ENCODE measurements around the gene SEMA7A.

The SEMA7A gene

DNA sequence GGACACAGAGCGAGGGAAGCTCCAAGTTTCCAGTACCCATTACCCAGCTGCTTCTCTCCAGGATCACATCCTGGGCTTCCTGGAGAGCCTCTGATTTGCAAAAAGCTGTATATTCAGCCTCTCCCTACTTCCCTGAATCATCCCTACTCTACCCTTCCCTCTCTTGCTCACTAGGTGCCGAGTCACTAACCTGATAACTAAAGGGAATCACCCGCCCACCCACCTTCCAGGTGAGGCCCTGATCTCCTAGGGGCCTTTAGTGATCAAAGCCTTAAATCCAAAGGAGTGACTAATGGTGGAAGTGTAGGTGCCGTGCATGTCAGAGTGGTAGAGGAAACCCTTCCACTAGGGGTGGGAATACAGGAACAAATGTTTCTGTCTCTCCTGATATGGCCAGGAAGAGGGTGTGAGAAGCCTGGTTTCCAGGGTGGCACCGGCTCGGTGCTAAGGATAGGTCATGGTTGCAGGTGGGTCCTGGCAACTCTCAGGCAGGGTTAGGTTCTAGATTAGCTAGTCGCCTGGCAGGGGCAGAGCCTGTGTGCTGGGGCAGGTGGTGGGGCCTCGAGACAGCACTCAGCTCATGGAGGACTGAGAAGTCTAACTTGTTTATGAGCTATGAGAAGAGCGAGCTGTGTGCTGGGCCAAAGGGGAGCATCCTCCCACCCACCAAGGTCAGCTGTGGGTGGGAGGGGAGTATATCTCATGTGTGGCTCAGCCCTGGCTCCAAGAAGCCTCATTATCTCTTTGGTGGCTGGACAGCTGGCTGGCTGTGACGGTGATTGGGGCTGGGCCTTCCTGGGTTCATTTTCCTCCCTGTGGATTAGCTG lies 10.1 kb downstream of the SEMA7A start:
- no peak overlapping the region for H3K4me3 ChIP-seq (ENCODE audit: low read length)
- no peaks in the 10 kb centered on the region for H3K27me3 ChIP-seq (ENCODE audit: control insufficient read depth, insufficient read depth, low read length)
- H3K9ac ChIP-seq (ENCODE audit: low read length): no peak overlapping the region
- H3K27ac ChIP-seq (ENCODE audit: low read depth, low read length): no peak overlapping the region
- no peaks in the 10 kb centered on the region for H3K4me1 ChIP-seq (ENCODE audit: control insufficient read depth, insufficient read depth, low read length)
- no peaks in the 10 kb centered on the region for H3K36me3 ChIP-seq (ENCODE audit: control insufficient read depth, insufficient read depth, low read length)

DNA sequence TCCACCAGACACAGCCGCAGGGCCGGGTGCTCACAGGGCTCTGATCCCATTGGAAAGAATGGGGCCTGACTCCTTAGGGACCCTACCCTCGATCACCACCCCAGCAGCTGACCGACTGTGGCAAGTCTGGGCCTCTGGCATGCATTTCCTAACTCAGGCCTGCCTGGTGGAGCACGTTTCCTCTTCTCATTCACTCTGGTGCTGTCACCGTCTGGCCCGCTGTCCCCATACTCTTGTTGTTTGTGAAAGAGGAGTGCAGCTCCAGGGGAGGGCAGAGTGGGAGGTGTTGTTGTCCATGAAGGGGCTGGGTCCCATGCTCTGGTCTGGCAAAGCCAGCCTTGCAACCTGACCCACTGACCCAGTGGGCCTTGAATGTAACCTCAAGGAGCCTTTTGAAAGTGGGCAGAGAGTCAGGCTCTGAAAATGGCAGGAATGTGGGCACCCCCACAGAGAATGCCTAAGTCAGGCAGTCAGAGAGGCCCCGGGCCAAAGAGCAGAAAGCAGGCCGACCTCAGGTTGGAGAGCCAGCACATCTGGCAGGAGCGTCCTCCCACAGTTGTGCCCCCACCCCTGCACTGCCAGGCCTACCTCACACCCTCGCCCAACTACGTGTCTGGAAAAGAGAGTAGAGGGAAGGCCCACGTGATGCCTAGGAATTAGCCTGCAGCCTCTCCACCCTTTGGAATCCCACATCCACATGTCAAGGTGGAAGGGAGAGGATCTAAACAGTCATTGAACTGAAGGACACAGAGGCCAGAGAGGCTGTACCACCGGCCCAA lies 10.9 kb downstream of the SEMA7A start:
- Histone ChIP-seq H3K9ac (ENCODE audit: low read length) (no peak overlapping the region), H3K27me3 (ENCODE audit: control insufficient read depth, insufficient read depth, low read length) (no peaks in the 10 kb centered on the region), H3K27ac (ENCODE audit: low read depth, low read length) (no peak overlapping the region), H3K4me3 (ENCODE audit: low read length) (no peak overlapping the region), H3K4me1 (ENCODE audit: control insufficient read depth, insufficient read depth, low read length) (no peaks in the 10 kb centered on the region), H3K36me3 (ENCODE audit: control insufficient read depth, insufficient read depth, low read length) (no peaks in the 10 kb centered on the region)

DNA sequence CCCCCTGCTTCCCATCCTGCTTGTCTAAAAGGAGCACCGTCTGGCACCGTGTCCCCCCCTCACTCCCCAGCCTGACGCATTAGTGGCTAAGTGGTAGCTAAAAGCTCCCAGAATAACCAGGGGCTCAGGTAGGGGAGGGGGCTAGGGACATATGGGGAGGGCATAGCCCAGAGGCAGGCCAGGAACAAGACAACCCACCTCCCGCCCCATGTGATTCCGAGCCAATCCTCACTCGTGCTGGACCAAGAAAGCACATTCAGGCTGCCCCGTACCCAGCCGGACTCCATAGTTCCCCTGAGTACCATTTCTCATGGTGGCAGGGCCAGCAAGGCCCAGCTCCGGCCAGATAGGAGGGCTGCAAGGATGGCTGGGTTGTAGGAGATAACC lies 11.5 kb downstream of the SEMA7A start:
- H3K27me3 ChIP-seq (ENCODE audit: control insufficient read depth, insufficient read depth, low read length): no peaks in the 10 kb centered on the region
- H3K27ac ChIP-seq (ENCODE audit: low read depth, low read length): no peak overlapping the region
- H3K4me3 ChIP-seq (ENCODE audit: low read length): no peak overlapping the region
- no peaks in the 10 kb centered on the region for H3K4me1 ChIP-seq (ENCODE audit: control insufficient read depth, insufficient read depth, low read length)
- no peaks in the 10 kb centered on the region for H3K36me3 ChIP-seq (ENCODE audit: control insufficient read depth, insufficient read depth, low read length)
- no peak overlapping the region for H3K9ac ChIP-seq (ENCODE audit: low read length)

DNA sequence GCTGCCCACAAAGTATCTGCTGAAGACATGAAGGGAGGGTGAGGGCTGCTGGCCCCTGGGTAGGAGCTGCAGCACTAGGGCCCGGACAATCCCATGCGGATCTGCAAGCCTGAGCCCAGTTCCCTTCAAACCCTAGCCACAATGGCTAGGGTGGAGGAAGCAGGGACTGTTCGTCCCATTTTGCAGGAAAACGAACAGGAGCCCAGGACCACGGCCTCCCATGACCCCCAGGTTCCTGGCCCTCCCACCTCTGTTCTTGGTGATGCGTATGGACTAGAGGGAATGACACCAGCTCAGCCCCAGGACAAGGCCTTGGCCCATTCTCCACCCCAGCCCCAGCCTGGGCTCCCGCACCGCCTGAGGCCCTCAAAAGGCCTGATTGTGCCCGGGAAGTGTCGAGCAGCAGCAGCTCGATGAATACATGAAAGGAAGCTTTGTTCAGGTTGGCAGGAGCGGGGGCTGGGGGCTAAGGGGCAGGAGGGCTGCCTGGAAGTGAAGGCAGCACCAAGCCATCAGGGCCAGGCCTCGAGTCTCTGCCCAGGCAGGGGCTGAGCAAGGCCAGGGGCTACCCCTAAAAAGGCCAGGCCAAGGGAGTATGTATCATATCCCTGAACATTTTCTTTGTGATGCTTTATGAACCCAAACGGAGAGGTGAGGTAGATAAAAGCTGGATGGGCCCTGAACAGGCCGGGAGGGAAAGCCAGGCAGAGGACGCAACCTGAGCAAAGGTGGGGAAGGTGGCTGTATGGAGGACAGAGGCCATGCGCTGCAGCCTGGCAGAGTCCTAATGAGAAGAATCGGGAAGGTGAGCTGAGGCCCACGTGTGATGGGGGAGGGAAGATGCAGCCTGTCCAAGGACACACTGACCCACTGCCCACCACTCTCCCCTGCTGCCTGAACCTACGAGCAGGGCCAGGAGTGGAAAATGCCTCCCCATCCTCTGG lies 12.2 kb downstream of the SEMA7A start:
- Histone ChIP-seq H3K27me3 (ENCODE audit: control insufficient read depth, insufficient read depth, low read length) (no peaks in the 10 kb centered on the region), H3K4me1 (ENCODE audit: control insufficient read depth, insufficient read depth, low read length) (no peaks in the 10 kb centered on the region), H3K27ac (ENCODE audit: low read depth, low read length) (no peak overlapping the region), H3K36me3 (ENCODE audit: control insufficient read depth, insufficient read depth, low read length) (no peaks in the 10 kb centered on the region), H3K4me3 (ENCODE audit: low read length) (no peak overlapping the region), H3K9ac (ENCODE audit: low read length) (no peak overlapping the region)

DNA sequence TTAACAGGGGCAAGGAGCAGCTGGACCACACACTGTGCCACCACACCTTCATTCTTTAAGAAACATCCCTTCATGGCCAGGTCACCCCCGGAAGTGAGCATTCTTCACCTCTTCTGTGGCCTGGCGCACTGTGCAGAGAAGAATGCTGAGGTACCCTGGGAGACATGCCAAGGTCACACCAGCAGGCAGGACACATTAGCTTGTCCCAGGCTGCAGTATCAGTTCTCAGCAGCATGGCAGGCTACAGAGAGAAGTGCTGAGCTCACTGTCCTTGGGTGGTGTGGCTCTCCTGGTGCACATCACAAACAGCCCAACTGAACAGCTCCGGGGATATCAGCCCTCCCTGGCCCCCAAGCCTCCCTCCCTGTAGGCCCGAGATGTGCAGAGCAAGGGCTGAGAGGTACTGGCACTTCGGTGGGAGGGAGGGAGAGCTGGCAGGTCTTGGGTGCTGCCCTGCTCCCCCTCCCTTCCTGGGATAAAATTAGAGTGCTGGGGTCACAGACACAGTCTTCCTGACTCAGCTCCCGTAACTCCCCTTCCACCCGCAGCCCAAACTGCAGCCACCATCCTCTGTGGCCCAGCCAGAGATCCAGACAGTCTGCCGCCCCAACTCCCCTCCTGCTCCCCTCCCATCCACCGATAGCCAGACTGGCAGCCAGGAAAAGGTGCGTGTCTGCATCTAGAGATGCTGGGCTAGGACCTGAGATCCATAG lies 13.4 kb downstream of the SEMA7A start:
- H3K4me1 ChIP-seq (ENCODE audit: control insufficient read depth, insufficient read depth, low read length): no peaks in the 10 kb centered on the region
- H3K36me3 ChIP-seq (ENCODE audit: control insufficient read depth, insufficient read depth, low read length): no peaks in the 10 kb centered on the region

DNA sequence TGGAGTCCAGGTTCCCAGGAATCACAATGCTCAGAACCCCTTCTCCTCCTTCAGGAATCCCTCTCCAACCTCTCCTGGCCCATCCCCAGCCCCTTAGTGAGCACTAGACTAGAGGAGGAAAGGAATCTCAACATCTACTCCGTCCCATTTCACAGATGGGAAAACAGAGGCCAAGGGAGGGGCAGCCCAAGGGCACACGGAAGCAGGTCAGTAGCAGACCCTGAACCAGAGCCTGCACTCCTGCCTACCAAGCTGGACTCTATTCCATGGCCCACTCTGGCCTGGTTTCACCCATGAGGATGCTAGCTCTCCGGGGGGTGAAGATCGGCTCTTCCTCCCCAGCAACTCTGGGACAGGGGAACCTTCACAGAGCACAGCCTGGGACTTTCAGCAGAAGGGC lies 14.3 kb downstream of the SEMA7A start:
- H3K27ac ChIP-seq (ENCODE audit: low read depth, low read length): no peak overlapping the region
- no peak overlapping the region for H3K9ac ChIP-seq (ENCODE audit: low read length)
- H3K36me3 ChIP-seq (ENCODE audit: control insufficient read depth, insufficient read depth, low read length): no peaks in the 10 kb centered on the region
- H3K4me3 ChIP-seq (ENCODE audit: low read length): no peak overlapping the region
- no peaks in the 10 kb centered on the region for H3K4me1 ChIP-seq (ENCODE audit: control insufficient read depth, insufficient read depth, low read length)
- no peaks in the 10 kb centered on the region for H3K27me3 ChIP-seq (ENCODE audit: control insufficient read depth, insufficient read depth, low read length)

More for the DNA sequence above, 13.4 kb downstream of the SEMA7A start:
- H3K27me3 ChIP-seq (ENCODE audit: control insufficient read depth, insufficient read depth, low read length): no peaks in the 10 kb centered on the region
- H3K4me3 ChIP-seq (ENCODE audit: low read length): no peak overlapping the region
- no peak overlapping the region for H3K27ac ChIP-seq (ENCODE audit: low read depth, low read length)
- H3K9ac ChIP-seq (ENCODE audit: low read length): no peak overlapping the region

DNA sequence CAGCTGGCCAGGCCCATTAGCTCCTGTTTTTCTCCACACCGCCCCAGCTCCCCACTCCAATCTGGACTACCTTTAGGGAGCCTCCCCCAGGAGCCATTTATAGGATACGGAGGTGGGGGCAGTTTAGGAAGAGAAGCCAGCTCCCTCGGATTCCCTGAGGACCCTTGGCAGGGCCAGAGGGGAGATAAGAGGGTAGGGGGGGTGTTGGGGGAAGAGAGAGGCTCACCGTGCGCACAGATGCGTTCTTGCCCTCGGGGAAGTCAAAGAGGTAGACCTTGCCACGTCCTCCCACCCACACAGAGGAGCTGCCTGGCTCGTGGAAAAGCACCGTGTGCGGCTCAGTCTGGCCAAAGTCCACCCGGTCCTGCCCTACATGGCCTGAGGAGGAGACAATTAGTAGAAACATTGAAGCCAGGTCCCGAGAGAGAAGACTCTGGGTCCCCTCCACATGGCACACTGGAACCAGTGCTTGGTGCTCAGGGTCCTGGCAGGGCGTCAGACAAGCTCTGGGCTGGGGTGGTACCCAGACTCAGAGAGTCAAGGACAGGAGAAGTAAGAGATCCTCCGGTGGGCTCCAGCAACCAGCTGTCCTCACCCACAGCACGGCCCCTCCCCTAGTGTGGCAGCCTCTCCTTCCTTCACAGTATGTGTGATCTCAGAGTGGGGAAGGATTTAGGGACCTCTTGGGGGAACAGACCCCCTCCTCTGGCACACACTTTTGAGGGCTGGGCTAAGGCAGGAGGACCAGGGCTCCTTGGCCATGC lies 15.0 kb downstream of the SEMA7A start:
- Histone ChIP-seq H3K36me3 (ENCODE audit: control insufficient read depth, insufficient read depth, low read length) (no peaks in the 10 kb centered on the region), H3K4me1 (ENCODE audit: control insufficient read depth, insufficient read depth, low read length) (no peaks in the 10 kb centered on the region), H3K27me3 (ENCODE audit: control insufficient read depth, insufficient read depth, low read length) (no peaks in the 10 kb centered on the region), H3K4me3 (ENCODE audit: low read length) (no peak overlapping the region), H3K9ac (ENCODE audit: low read length) (no peak overlapping the region), H3K27ac (ENCODE audit: low read depth, low read length) (no peak overlapping the region)

DNA sequence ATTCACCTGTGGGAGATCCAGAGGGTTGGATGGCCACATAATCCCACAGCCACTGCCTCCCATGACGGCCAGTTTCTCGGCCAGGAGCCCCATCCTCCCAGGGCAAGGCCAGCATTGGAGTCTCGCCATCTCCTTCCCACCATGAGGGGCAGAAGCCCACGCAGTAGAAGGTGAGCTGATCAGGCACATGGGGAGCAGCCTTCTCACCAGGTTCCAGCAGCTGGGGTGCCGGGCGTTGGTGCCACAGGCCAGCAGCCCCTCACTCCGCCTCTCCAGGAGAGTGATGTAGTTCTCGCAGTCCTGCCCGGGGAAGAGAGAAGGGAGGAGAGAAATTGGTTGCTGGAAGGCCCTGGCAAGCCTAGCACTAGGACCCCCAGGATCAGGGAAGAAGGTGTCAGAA lies 16.1 kb downstream of the SEMA7A start:
- Histone ChIP-seq H3K36me3 (ENCODE audit: control insufficient read depth, insufficient read depth, low read length) (no peaks in the 10 kb centered on the region), H3K4me1 (ENCODE audit: control insufficient read depth, insufficient read depth, low read length) (no peaks in the 10 kb centered on the region), H3K9ac (ENCODE audit: low read length) (no peak overlapping the region), H3K27me3 (ENCODE audit: control insufficient read depth, insufficient read depth, low read length) (no peaks in the 10 kb centered on the region), H3K4me3 (ENCODE audit: low read length) (no peak overlapping the region), H3K27ac (ENCODE audit: low read depth, low read length) (no peak overlapping the region)

DNA sequence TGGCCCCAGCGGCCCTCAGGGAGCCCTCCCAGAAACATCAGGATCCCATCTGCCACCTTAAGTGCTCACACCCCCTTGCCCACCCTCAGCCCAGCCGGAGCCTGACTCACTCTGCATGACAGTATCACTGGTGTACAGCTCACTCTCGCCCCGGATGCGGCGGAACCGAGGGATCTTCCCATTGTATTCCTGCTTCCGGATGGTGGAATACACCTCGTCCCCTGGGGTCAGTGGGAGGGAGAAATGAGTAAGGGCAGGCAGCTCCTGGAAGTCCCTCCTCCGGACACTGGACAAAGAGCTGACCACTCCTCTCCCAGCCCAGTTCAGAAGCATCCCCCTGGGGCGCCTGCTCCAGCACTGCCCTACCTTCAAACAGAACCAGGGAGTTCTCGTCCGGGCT lies 16.5 kb downstream of the SEMA7A start:
- no peaks in the 10 kb centered on the region for H3K27me3 ChIP-seq (ENCODE audit: control insufficient read depth, insufficient read depth, low read length)
- no peak overlapping the region for H3K9ac ChIP-seq (ENCODE audit: low read length)
- H3K4me1 ChIP-seq (ENCODE audit: control insufficient read depth, insufficient read depth, low read length): no peaks in the 10 kb centered on the region
- no peaks in the 10 kb centered on the region for H3K36me3 ChIP-seq (ENCODE audit: control insufficient read depth, insufficient read depth, low read length)
- H3K4me3 ChIP-seq (ENCODE audit: low read length): no peak overlapping the region
- H3K27ac ChIP-seq (ENCODE audit: low read depth, low read length): no peak overlapping the region

DNA sequence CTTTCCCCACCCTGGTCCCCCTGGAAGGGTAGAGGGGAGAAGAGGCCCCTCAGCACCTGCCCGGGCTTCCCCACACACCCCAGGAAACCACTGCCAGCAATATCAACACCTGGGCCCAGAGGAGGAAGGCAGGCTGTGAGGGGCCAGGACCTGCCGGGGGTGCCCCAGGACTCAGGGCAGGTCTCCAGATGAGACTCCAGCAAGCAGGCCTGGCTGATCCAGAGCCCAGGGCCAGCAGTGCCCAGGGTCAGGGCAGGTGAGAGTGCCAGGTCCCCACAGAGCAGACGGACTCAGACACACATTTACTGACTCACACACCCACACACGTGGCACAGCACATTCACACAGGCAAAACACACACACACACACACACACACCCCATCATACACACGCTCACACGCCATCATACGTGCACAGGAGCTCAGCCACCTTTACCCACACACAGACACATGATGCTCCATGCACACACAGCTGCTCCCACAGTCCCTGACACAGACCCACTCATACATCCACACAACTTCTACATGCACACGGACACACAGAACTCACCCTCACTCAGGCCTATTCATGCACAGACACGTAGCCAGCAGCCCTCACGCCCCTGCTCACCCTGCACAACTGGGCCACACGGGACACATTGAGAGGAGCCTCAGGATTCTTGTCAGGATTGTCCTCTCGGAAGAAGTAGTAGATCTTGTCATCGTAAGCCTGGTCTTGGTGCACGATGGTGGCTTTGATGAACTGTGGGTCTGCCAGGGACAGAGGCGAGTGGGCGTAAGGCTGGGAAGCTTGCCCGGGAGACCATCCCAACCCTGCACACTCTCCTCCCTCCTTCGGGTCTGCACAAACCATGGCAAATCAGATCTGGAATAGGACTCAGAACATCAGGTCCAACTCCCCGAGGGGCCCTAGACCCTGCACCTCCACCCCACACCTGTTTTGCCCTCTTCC lies 17.5 kb downstream of the SEMA7A start:
- no peak overlapping the region for H3K9ac ChIP-seq (ENCODE audit: low read length)
- H3K4me3 ChIP-seq (ENCODE audit: low read length): no peak overlapping the region
- no peak overlapping the region for H3K27ac ChIP-seq (ENCODE audit: low read depth, low read length)
- peaks cover 2% of the 10 kb centered on the region for H3K36me3 ChIP-seq (ENCODE audit: control insufficient read depth, insufficient read depth, low read length)
- no peaks in the 10 kb centered on the region for H3K27me3 ChIP-seq (ENCODE audit: control insufficient read depth, insufficient read depth, low read length)
- H3K4me1 ChIP-seq (ENCODE audit: control insufficient read depth, insufficient read depth, low read length): no peaks in the 10 kb centered on the region
